GM21717 (cell line): ENCODE measurements around the gene EMC8.
A peak's percentile ranks its signal among the peaks of the same experiment; 100 is the strongest.
"Not testable (repeated sequence)": the region's sequence is repeated elsewhere in the genome, so short reads cannot be mapped to it uniquely, and the experiment has no call there.

ENCODE experiments used
- ATAC-seq: cut with Tn5 transposase; IDR thresholded peaks from one replicate; pipeline ENCODE4 v1.9.1; 2021; ENCODE audit warnings: mild to moderate bottlenecking, moderate library complexity; ENCODE audit not compliant: unreplicated experiment

The EMC8 gene

DNA sequence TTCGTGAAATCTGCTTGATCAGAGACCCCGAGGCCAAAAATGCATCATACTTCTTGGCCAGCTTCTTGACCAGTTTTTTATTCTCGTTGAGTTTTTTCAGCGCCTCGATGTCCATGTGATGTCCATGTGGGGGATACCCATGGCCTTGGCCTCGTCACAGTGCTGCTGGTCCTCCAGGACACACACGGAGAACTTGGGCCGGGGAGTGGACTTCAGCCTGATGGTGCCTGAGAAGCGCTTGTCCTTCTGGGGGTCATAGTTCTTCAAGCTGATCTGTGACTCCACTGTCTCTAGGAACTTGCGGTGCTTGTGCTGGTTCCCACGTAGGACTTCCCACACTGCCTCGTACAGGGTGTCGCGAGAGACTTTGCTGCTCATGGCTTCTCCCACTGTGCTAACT is 16.8 kb upstream of the EMC8 start:
- no peak for ATAC-seq

- no peak for ATAC-seq
These were observed 13.7 kb upstream of the EMC8 start for GRCh38 chr16:85812811-85813700.

- ATAC-seq = no peak
These were observed 12.9 kb upstream of the EMC8 start for GRCh38 chr16:85812031-85812807.

GRCh38 chr16:85810742-85811115 is 11.4 kb upstream of the EMC8 start:
- no peak for ATAC-seq

DNA sequence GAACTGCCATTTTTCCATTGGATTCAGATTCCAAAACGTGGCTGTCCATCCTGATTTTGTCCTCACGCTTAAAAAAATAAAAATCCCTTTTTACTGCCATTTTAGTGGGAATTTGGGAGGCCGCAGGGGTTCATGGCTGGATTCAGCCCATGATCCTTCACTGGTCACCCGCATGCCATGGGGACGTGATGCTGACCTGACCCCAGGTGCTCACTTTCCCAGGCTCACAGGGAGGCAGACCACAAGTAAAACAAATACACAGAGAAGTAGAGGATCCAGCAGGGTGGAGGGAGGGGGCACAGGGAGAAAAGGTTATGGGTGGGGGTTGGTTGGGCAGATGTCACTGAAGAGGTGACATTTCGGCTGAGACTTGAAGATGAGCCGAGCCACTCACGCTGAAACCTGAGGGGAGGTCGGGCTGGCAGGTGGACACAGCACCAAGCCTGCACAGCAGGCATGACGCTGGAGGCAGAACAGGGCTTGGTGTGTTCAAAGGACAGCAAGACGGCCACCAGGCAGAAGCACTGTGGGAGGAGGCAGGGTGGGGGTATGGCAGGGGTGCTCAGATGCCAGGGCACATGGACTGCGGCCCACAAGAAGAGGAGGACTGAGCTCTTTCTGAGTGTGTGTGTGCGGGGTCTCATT is 10.9 kb upstream of the EMC8 start:
- no peak for ATAC-seq

- ATAC-seq = no peak
These were observed 10.3 kb upstream of the EMC8 start for GRCh38 chr16:85809645-85810044.

- no peak for ATAC-seq
These were observed 9.6 kb upstream of the EMC8 start for GRCh38 chr16:85808926-85809325.

- ATAC-seq = not testable (repeated sequence)
These were observed 8.8 kb upstream of the EMC8 start for GRCh38 chr16:85808104-85808503.

DNA sequence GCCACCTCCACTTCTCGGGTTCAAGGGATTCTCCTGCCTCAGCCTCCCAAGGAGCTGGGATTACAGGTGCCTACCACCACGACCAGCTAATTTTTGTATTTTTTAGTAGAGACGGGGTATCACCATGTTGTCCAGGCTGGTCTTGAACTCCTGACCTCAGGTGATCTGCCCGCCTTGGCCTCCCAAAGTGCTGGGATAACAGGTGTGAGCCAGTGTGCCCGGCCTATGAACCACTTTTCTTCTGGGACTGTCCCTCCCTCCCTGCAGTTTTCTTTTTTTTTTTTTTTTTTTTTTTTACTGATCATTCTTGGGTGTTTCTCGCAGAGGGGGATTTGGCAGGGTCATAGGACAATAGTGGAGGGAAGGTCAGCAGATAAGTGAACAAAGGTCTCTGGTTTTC is 8.0 kb upstream of the EMC8 start:
- ATAC-seq = not testable (repeated sequence)

GRCh38 chr16:85806539-85806938 is 7.2 kb upstream of the EMC8 start:
- ATAC-seq = no peak

GRCh38 chr16:85805442-85806045 is 6.2 kb upstream of the EMC8 start:
- no peak for ATAC-seq

GRCh38 chr16:85803570-85803969 is 4.2 kb upstream of the EMC8 start:
- ATAC-seq = no peak

GRCh38 chr16:85800321-85800669 is 951 bp upstream of the EMC8 start:
- no peak for ATAC-seq

DNA sequence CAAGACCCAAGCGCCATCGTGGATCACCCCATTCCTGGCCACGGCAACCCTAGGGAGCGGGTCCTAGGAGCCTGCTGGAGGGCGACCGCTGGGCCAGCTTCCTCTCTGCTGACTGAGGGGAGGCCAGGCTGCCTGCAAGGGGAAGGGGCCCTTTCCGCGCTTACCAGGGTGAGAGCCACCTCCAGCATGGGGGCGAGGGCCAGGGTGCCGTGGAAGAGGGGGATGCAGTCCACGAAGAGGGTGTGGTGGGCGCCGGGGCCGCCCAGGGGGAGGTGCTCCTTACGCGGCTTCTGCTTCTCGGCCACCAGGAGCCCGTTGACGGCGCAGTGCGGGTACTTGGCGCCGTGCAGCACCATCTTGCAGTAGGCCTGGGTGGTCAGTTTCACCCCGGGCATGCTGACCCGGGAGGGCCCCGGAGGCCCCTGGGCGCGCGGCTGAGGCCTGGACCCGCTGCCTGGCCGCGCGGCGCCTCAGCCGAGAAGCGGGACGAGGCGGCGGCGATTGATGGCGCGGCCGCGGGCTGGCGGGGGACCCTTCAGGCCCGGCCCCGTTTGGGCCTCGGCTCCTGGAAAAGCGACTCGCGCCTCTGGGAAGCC is 345 bp downstream of the EMC8 start:
- ATAC-seq = peak; percentile 18

- no peak for ATAC-seq
These were observed 1.0 kb downstream of the EMC8 start for GRCh38 chr16:85798283-85798776.

DNA sequence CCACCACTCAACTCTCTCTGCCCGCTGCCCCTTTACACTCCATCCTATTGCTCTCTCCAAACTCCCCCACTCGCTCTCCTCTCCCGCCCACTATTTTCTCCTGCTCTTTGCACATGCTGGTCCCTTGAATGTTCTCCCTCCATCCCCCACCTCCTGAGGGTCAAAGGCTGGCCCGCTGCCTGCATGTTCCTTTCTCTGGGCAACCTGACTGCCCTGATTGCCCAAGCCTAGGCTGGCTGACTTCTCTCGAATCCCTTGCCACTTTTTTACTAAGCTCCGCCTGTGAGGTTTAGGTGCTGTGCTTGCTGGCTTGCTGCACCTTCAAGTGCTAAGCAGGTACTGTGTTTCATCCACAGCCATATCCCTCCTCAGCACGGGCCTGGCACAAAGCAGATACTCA is 2.7 kb downstream of the EMC8 start:
- no peak for ATAC-seq

DNA sequence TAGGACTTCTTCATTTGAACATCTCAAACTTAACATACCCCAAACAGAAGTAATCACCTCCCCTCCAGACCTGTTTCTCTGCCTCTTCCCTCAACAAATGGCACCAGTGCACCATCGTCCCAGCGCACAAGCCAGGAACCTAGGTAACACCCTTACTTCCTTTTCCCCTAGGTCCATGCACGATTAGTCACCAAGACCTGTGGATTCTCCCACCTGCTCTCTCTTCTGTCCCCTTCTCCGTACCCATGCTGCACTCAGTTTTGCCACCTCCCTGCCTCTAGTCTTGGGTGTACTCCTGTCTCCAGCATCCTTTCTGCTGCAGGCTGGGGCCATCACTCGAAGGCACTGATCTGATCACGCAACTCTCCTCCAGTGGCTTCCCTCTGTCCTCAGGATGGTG is 3.2 kb downstream of the EMC8 start:
- ATAC-seq = no peak

DNA sequence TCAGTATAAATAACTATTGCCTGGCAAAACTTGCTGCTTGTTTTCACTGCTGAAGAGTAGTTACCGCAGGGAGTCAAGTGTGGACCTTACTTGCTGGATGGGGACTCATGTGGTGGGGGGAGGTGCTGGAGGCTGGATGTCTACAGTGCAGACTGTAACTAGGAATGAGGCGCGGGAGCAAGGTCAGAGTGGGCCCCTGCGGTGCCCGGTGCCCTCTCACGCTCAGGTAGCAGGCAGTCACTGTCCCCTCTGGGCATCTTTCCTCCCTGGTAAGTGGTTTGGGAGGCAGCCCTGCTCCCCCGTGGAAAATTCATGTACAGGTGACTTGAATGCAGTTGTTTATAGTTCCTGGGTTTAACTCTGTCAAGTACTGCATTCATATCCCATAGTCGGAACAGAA is 4.6 kb downstream of the EMC8 start:
- no peak for ATAC-seq

- ATAC-seq = no peak
These were observed 5.6 kb downstream of the EMC8 start for GRCh38 chr16:85793662-85794298.

- ATAC-seq = no peak
These were observed 9.6 kb downstream of the EMC8 start for GRCh38 chr16:85789773-85790172.
